ENCODE measurements around the gene CCDC87.

DNA sequence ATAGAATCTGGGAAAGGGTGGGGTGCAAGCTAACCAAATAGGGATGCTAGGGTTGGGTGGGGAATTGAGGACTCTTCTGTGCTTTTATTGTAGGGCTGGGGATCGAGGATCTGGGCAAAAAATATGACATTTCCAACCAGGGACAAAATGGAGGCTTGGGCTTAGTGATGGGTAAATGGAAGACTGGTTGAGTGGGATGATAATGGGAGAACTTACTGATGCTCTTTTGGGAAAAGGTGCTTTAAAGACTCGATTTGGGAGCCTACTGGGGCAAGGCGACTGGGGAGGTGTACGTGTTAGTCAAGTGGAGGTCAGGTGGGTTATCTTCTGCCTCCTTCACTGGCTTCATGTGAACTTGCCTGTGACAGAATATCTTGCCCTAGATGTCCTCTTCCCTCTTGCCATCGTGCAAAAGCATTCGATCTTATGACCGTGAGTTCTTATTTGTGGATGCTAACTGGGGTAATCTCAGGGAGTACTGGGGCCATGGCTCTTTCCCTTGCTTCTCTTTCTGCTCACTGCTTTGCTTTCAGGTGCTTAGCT lies 35.3 kb upstream of the CCDC87 start:
- TF ChIP-seq POLR2A (IDR thresholded peaks at IDR 0.05; ENCODE audit: low read depth, low read length) (no peak; the same call in 1 of the 2 replicates), TAF1 (IDR thresholded peaks at IDR 0.05; ENCODE audit: borderline replicate concordance, low read depth, low read length) (no peak), POLR2AphosphoS5 (IDR thresholded peaks at IDR 0.05; ENCODE audit: low read depth, low read length) (peak; percentile 61; the same call in 1 of the 2 replicates)

Data from GM12892 (cell line).